Measurements from ENCODE around the gene CAPN9.

DNA sequence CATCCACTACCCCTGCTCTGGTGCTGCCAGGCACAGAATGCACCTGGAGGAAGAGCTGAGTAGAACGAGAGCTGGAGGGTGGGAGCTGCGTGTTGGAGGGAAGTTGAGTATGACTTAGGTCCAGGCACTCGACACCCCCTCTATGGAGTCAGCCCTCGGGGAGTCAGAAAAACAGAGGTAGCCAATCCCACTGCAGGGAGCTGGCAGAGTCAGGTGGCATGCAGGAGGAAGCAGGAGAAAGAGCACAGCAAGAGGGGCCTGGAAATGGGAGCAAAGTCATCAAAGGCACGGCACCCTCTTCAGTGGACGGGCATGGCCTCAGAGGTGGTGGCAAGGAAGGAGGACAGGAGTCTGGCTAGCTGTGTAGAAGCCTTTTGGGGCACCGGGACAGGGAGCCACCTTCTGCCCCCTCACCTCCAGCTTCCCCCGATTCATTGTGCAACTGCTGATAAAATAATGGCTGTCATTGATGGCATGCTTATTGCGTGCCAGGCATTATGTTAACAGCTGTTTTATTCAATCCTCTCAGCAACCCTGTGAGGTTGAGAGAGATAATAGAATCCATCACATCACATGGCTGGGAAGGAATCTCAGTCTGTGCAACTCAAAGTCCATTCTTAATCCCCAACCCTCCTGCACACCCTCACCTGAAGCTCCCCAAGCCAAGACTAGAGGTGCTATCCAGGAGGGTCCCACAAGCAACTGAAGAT lies 79.1 kb downstream of the CAPN9 start:
- TF ChIP-seq, protein P1, sequence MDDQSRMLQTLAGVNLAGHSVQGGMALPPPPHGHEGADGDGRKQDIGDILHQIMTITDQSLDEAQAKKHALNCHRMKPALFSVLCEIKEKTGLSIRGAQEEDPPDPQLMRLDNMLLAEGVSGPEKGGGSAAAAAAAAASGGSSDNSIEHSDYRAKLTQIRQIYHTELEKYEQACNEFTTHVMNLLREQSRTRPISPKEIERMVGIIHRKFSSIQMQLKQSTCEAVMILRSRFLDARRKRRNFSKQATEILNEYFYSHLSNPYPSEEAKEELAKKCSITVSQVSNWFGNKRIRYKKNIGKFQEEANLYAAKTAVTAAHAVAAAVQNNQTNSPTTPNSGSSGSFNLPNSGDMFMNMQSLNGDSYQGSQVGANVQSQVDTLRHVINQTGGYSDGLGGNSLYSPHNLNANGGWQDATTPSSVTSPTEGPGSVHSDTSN (CRISPR knock-in tag; IDR thresholded peaks at IDR 0.05) = no peak
- no peak for TF ChIP-seq ZBTB21 (tag by site-specific recombination; IDR thresholded peaks at IDR 0.05)
- TF ChIP-seq ZNF488 (tag by site-specific recombination; IDR thresholded peaks at IDR 0.05) = no peak
- no peak for TF ChIP-seq ZBTB10 (tag by site-specific recombination; IDR thresholded peaks at IDR 0.05)
- TF ChIP-seq ZBTB7A (tag by site-specific recombination; IDR thresholded peaks at IDR 0.05; ENCODE audit: low read depth) = no peak
- TF ChIP-seq ZNF785 (tag by site-specific recombination; IDR thresholded peaks at IDR 0.05) = no peak
- no peak for TF ChIP-seq TCF7L2 (IDR thresholded peaks at IDR 0.05; ENCODE audit: borderline replicate concordance, low read depth, low read length)
